Naive B cell (primary cell): Measurements from ENCODE around the gene BAIAP2L1. TPM values are rescaled to one million over a fixed set of nuclear protein-coding genes. Genes with fewer than 3 reads are reported as not detected.
A peak's percentile ranks its signal among the peaks of the same experiment; 100 is the strongest.

Experiments used
- ATAC-seq, 2 donors: fragments of 150-1000 bp; cut with Tn5 transposase; 2 replicates each; pipeline ENCODE4 v1.10.0; 2021; ENCODE audit warnings: low read depth in 2 of 2, mild to moderate bottlenecking in 2 of 2, moderate library complexity in 2 of 2
- DNase-seq: peaks from one replicate; pipeline ENCODE4 v3.0.0; 2022
- H3K27ac Mint-ChIP-seq, 6 donors: one replicate each; pipeline ENCODE4 v1.8.0; 2020 to 2022; ENCODE audit warnings: mild to moderate bottlenecking in 6 of 6, mixed read lengths in 6 of 6, moderate library complexity in 5 of 6, inconsistent platforms in 2 of 6
- H3K27me3 Mint-ChIP-seq, 3 donors: one replicate each; pipeline ENCODE4 v1.8.0; 2021 to 2022; ENCODE audit warnings: mixed read lengths in 3 of 3, mild to moderate bottlenecking in 1 of 3
- H3K36me3 Mint-ChIP-seq, 2 donors: one replicate each; pipeline ENCODE4 v1.8.0; 2020 to 2022; ENCODE audit warnings: mixed read lengths in 2 of 2, inconsistent platforms in 1 of 2, mild to moderate bottlenecking in 1 of 2
- H3K4me1 Mint-ChIP-seq, 3 donors: one replicate each; pipeline ENCODE4 v1.8.0; 2020 to 2022; ENCODE audit warnings: mixed read lengths in 3 of 3, inconsistent platforms in 1 of 3, mild to moderate bottlenecking in 1 of 3, moderate library complexity in 1 of 3
- H3K4me3 Mint-ChIP-seq, 8 donors: one replicate each; pipeline ENCODE4 v1.8.0; 2020 to 2022; ENCODE audit warnings: mild to moderate bottlenecking in 8 of 8, mixed read lengths in 8 of 8, moderate library complexity in 8 of 8, inconsistent platforms in 2 of 8
- H3K9me3 Mint-ChIP-seq, 7 donors: one replicate each; pipeline ENCODE4 v1.8.0; 2020 to 2022; ENCODE audit warnings: mixed read lengths in 7 of 7, mild to moderate bottlenecking in 5 of 7, inconsistent platforms in 2 of 7, moderate library complexity in 1 of 7
- polyA plus RNA-seq, 6 donors: library from polyadenylated mRNA; unstranded; fragments of 300-500 nt; fragmentation: Illumina TruSeq; gene quantifications; one replicate each; pipeline ENCODE4 v1.2.3, GENCODE V29; 2021; ENCODE audit warnings: low read depth in 6 of 6

Gene BAIAP2L1
- polyA plus RNA-seq, 6 donors from 2014 or later = 0.29 to 2.1 (median 1.6) TPM

DNA sequence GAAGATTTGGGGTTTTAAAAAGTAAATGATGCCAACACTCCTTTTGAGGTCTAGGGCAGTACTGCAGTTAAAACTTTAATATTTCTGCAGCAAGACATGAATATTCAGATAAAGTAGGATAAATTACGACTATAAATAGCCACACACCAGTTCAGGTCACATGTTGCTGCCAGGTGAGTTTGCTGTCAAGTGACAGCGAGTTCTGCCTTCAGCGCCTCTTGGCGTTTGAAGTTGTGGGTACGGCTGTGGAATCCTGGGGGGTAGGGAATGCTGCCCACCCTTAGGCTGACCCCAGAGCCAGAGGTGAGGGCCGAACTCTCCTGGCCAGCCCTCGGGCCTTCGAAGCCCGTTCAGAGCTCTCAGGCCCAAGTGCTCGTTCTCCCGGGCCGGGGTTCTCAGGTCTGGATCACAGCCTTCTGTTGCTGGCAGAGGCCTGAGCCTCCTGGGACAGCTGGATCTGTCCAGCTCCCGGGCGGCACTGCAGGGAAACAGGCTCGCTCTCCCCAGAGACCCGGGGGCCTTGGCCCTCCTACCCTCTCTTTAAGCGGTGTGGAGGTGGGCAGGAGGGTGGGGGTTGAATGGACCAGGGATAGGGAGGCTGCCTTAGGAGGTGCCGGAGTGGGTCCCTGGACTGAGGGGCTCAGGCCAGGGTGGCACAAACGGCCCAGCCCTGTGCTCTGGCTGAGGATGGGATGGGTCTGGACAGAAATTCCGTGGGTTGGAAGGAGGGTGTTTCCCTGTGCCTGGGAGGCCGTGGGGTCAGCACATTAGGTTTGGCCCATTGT is 114.0 kb downstream of the BAIAP2L1 start:
- DNase-seq = no peak
- Mint-ChIP-seq H3K36me3 (no peaks in the 10 kb centered on the region), H3K9me3 (no peaks in the 10 kb centered on the region), H3K4me1 (peaks cover 27 to 40% (median 40%) of the 10 kb centered on the region in 3 donors), H3K4me3 (peak overlapping the region in 1 of 8 donors; percentile 9), H3K27me3 (no peaks in the 10 kb centered on the region), H3K27ac (peak overlapping the region in 1 of 6 donors; percentile 69)
- no peak for ATAC-seq

DNA sequence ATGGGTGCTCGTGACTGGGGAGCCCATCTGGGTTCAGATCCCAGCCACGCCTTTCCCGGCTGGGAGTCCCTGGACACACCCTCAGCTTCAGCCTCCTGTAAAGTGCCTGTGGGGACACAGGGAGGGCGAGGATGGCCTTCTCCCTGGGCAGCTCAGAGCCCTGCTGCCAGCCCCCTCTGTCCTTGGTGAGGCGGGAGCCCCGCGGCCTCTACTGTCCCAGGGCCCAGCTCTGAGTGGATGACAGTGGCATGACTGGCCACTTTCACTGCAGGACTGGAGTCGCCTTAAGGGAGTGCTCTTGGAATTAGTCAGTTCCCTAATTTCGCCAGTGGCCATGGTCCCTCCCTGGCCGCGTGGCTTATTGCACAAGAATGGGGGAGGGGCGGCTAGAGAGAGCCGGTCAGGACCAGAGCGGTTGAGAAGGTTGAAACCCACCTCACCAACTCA is 114.8 kb downstream of the BAIAP2L1 start:
- ATAC-seq (no peak), DNase-seq (no peak)
- Mint-ChIP-seq H3K4me1 (peaks cover 27 to 40% (median 40%) of the 10 kb centered on the region in 3 donors), H3K27me3 (no peaks in the 10 kb centered on the region), H3K36me3 (no peaks in the 10 kb centered on the region), H3K9me3 (no peaks in the 10 kb centered on the region), H3K4me3 (peak overlapping the region in 2 of 8 donors; percentile 9 to 47), H3K27ac (no peak overlapping the region)

DNA sequence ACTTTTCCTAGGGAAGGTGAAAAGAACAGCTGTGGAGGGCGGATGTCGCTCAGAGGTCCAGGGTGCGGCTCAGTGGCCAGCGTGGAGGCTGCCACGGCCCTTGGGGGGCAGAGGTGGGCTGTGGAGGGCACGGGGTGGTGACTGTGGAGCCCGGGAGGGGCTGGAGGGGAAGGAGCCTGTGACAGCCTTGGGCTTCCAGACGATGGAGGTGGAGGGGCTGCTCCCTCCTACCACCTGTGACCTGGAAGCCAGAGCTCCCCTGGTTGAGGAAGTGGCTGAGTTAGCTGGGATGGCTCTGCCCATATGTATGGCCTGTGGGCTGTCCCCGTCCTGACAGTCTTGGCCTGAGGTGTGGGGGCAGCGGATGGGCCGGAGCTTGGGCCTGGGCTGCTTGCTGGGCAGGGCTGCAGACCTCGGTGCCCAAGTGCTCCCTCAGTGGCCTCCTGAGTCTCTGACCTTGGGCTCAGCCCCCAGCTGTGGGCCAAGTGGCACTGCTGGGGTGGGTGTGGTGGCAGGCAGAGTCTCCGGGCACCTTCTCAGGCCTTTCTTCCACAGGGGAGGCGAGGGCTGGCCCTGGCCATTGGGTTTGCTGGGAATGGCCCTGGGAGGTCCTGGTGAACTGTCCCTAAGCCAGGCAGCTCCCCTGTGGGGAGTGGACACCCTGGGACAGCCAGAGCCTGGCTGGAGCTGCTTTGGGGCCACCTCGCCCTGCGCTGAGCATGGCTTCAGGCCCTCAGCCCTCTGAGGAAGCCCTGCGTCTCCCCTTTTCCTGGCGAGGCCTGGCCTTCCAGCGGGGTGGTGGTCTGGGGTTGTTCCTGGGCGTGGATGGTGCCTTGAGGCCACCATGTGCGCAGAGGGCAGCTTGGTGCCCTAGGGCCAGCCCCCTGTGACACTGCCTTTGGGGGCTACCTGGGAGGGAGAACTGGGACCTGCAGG is 115.5 kb downstream of the BAIAP2L1 start:
- Mint-ChIP-seq H3K4me1 (peaks cover 27 to 46% (median 40%) of the 10 kb centered on the region in 3 donors), H3K27me3 (no peaks in the 10 kb centered on the region), H3K4me3 (peak overlapping the region in 4 of 8 donors; percentile 57 to 88 (median 71)), H3K27ac (peak overlapping the region in 1 of 6 donors; percentile 54), H3K36me3 (no peaks in the 10 kb centered on the region), H3K9me3 (no peaks in the 10 kb centered on the region)
- ATAC-seq (no peak), DNase-seq (no peak)

DNA sequence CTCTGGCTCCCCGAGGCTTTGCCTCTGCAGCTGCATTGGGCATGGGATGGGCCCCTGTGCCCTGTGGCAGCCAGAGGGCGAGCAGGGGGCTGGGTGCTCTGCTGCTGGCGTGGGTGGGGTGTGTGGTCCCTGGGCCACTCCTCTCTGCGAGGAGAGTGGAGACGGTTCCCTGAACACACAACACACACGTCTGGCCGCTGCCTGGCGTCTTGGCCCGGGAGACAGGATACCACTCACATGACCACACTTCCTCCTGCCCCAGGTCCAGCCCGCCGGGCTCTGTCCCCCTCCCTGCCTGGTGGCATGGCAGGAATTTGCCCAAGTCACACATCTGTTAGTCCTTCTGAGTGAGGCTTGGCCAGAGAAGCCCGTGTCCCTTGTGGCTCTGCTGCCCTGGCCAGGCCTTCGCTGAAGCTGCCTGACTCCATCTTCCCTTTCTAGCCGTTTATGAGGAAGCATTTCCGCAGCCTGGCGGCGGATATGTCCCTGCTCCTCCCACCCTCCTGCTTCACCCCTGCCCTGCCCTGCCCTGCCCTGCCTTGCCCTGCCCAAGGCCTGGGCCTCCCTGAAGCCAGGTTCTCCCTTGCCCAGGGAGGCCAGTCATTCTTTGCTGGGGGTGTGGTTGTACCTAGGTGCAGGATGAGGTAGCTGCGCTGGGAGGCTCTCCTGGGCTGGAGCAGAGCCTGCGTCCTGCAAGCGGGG is 116.4 kb downstream of the BAIAP2L1 start:
- peak overlapping the region in 4 of 6 donors; percentile 52 to 80 (median 66) for H3K27ac Mint-ChIP-seq
- H3K27me3 Mint-ChIP-seq = no peaks in the 10 kb centered on the region
- peak overlapping the region; percentile 17 to 88 (median 58) for H3K4me3 Mint-ChIP-seq
- H3K36me3 Mint-ChIP-seq = no peaks in the 10 kb centered on the region
- peaks cover 27 to 47% (median 40%) of the 10 kb centered on the region in 3 donors for H3K4me1 Mint-ChIP-seq
- DNase-seq (no peak), ATAC-seq (no peak)
- no peaks in the 10 kb centered on the region for H3K9me3 Mint-ChIP-seq

DNA sequence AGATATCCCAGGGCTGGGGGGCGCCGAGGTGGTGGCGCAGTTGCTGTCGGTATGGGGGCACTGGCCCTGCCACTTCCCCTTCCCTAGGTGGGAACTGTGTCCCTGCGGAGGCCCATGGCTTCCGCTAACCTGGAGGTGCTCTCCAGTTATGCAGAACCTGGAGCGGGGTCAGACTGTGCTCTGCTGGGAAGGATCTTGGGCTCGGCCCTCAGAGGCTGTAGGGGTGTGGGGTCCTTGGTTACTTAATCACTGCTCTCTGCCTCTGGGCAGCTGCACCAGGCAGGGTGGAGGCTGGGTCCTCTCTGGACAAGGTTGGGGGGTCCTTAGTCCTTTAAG is 117.0 kb downstream of the BAIAP2L1 start:
- no peaks in the 10 kb centered on the region for H3K27me3 Mint-ChIP-seq
- no peak overlapping the region for H3K27ac Mint-ChIP-seq
- no peaks in the 10 kb centered on the region for H3K36me3 Mint-ChIP-seq
- ATAC-seq (no peak), DNase-seq (no peak)
- peaks cover 29 to 47% (median 40%) of the 10 kb centered on the region in 3 donors for H3K4me1 Mint-ChIP-seq
- peak overlapping the region in 6 of 8 donors; percentile 17 to 83 (median 40) for H3K4me3 Mint-ChIP-seq
- no peaks in the 10 kb centered on the region for H3K9me3 Mint-ChIP-seq

DNA sequence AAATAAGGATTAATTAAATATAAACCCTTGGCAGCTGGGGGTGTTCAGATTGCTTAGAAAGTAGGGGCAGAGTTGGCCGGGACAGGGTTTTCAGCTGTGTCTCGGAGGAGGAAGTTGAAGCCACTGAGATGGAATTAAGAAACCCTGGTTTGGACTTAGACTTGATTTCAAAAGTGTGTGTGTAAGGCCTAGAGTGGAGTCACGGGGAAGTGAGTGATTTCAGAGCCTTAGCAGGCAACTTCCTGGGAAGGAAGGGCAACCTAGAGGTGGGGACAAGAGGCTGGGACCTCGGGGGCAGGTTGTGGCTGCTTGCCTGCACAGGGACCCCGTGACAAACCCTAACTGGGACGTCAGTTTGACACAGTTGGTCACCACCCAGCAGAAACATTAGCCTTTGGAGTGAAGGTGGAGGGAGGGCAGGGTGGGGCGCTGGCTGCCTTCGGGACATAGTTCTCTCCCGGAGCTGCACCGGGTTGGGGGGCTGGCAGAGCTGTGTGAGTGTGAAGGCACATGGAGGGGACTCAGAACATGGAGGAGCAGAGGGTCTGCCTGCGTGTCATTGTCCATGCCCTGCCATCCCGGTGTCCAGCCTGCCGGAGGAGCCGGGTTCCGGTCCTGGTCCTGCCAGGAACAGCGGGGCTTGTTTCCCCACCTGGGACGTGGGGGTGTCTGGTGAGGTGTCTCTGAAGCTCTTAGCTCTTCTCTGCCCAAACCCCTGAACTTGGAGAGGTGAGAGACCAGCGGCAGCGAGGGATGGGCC is 117.6 kb downstream of the BAIAP2L1 start:
- Mint-ChIP-seq H3K4me1 (peaks cover 31 to 43% (median 40%) of the 10 kb centered on the region in 3 donors), H3K9me3 (no peaks in the 10 kb centered on the region), H3K4me3 (peak overlapping the region; percentile 79 to 93 (median 89)), H3K36me3 (no peaks in the 10 kb centered on the region), H3K27ac (peak overlapping the region in 5 of 6 donors; percentile 73 to 94 (median 90)), H3K27me3 (no peaks in the 10 kb centered on the region)
- no peak for ATAC-seq
- no peak for DNase-seq

DNA sequence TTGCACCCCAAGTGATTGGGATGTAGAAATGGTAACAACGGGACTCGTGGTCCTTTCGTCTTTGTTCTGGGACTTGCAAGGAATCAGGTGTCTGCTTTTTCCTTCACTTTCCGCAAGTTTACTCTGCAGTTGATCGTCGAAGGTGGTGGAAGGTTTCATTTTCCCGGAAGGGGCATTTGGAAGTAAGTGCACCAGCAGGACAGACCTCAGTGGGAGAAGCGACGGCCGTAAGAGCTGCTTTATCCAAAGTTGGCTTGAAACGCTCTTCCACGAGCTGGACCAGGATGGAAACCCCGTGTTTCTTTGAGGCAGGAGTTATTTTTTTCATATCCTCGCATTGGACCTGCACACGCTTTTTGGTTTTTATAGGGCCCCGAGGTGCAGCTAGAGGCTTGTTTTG is 118.2 kb downstream of the BAIAP2L1 start:
- Mint-ChIP-seq H3K27ac (peak overlapping the region; percentile 84 to 94 (median 89)), H3K27me3 (no peaks in the 10 kb centered on the region), H3K4me3 (peak overlapping the region; percentile 79 to 93 (median 89)), H3K4me1 (peaks cover 31 to 42% (median 39%) of the 10 kb centered on the region in 3 donors), H3K36me3 (no peaks in the 10 kb centered on the region), H3K9me3 (no peaks in the 10 kb centered on the region)
- no peak for DNase-seq
- no peak for ATAC-seq

DNA sequence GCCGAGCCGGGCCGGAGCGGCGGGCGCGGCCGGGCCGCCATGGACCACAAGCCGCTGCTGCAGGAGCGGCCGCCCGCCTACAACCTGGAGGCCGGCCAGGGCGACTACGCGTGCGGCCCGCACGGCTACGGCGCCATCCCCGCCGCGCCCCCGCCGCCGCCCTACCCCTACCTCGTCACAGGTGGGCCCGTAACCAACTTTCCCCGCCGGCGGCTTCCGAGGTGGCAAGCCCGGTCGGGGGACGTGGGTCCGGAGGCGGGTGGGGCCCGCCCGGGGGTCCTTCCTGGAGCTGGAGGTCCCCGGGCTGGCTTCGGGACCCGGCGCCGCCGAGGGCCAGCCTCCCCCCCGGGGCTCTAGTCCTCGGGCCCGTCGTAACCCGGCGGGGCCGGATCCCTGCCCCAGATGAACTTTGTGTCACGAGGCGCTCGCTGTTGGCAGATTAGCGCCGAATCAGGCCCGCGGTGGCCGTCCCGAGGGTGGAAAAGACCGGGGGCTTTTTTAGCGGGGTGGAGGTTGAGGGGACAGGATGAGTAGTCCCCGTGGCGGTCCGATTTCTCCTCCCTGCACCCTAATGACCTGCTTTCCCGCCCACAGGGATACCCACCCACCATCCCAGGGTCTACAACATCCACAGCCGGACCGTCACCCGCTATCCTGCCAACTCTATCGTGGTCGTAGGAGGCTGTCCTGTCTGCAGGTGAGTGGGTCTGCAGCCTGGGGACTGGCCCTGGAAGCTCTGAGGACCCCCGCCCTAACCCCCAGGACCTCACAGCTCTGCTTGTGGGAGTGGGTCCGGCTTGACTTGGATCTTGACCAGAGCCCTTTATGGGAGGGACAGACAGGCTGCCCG is 118.9 kb downstream of the BAIAP2L1 start:
- no peak for DNase-seq
- Mint-ChIP-seq H3K27me3 (no peaks in the 10 kb centered on the region), H3K9me3 (no peaks in the 10 kb centered on the region), H3K4me3 (peak overlapping the region; percentile 79 to 93 (median 89)), H3K36me3 (no peaks in the 10 kb centered on the region), H3K27ac (peak overlapping the region; percentile 59 to 94 (median 86)), H3K4me1 (peaks cover 31 to 40% (median 32%) of the 10 kb centered on the region in 3 donors)
- peak; percentile 34 to 36 for ATAC-seq

DNA sequence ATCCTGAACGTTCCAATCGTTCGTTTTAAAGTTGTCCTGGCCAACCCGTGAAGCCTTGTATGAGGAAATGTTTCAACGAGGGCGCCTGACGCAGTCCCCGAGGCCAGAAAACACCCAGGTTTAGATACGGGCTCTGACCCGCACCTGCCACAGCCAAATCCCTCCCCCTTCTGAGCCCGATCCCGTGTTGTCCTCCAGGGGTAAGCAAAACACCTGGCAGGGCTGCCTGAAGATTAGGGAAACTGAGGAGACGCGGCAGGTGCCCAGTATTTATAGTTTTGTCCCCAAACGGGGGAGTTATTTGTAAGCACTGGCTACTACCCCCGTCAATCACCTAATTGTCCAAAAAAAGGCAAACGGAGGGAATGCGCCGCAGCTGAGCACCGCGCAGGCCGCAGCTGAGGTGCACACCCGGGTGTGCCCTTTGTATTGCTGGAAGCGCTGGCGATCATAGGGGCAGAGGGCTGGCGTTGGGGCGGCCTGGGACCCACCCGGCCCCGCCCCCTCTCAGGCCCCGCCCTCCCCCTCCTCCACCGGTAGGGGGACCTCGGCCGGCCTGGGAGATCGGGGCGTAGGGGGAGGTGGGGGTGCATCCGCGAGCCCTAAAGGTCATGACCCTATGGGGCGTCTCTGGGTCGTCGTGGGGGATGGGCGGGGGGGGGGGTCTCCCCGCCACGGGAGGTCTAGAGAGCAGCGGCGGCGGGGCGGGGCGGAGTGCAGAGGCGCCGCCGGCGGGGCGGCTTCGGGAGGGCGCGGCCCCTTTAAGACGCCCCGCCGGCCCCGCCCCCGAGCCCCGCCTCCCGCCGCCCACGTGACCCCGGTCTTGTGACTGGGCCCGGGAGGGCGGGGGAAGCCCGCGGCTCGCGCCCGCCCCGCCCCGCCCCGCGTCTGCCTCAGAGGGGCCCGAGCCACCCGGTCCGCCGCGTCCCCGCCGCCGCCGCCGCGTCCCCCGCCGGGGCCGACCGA is 119.8 kb downstream of the BAIAP2L1 start, which contains the start of gene BRI3:
TSS of gene BRI3 (plus strand) at position 896 of the 966 bp plus-strand sequence. CDS start 110 bp downstream, outside the sequence.
- H3K27ac Mint-ChIP-seq = peak within 1 kb of the TSS; percentile 93 to 97 (median 95)
- DNase-seq (peak; percentile 84), ATAC-seq (peak; percentile 75 to 77)
- no peaks in the 10 kb centered on the region for H3K27me3 Mint-ChIP-seq
- H3K9me3 Mint-ChIP-seq = no peaks in the 10 kb centered on the region
- peak within 1 kb of the TSS; percentile 86 to 94 (median 92) for H3K4me3 Mint-ChIP-seq
- peaks cover 31 to 39% (median 31%) of the 10 kb centered on the region in 3 donors for H3K4me1 Mint-ChIP-seq
- no peaks in the 10 kb centered on the region for H3K36me3 Mint-ChIP-seq

DNA sequence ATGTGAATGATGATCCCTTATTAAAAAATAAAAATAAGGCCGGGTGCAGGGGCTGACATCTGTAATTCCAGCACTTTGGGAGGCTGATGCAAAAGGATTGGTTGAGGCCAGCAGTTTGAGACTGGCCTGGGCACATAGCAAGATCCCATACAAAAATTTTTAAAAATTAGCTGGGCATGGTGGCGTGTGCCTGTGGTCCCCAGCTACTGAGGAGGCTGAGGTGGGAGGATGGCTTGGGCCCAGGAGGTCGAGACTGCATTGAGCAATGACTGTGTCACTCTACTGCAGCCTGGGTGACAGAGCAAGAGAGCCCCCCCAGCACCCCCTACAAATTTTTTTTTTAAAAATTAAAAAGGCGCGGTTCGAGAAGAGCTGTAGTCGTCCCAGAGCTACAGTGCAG is 120.6 kb downstream of the BAIAP2L1 start:
- H3K27ac Mint-ChIP-seq = peak overlapping the region; percentile 89 to 97 (median 95)
- H3K4me1 Mint-ChIP-seq = peaks cover 31 to 39% (median 31%) of the 10 kb centered on the region in 3 donors
- ATAC-seq (no peak), DNase-seq (no peak)
- no peaks in the 10 kb centered on the region for H3K36me3 Mint-ChIP-seq
- peak overlapping the region; percentile 83 to 94 (median 92) for H3K4me3 Mint-ChIP-seq
- H3K9me3 Mint-ChIP-seq = no peaks in the 10 kb centered on the region
- no peaks in the 10 kb centered on the region for H3K27me3 Mint-ChIP-seq

DNA sequence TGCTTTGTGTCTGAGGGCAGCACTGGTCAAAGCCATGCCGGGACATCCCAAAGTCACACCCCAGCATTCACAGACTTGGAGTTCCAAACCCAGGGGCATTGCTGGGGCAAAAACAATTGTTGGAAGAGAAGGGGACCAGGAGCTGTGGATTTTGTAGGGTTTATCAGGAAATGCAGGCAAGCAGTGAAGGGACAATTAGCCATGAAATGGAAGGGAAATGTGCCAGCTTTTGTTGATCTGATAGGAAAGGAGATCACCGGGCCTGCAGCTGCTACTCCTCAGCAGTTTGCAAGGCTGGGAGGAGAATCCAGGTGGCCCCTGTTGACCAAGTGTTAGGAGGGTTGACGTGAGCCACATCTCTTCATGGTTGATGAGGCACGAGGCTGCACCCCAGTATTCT is 122.0 kb downstream of the BAIAP2L1 start:
- Mint-ChIP-seq H3K4me1 (peaks cover 20 to 28% (median 20%) of the 10 kb centered on the region in 3 donors), H3K4me3 (peak overlapping the region in 4 of 8 donors; percentile 40 to 61 (median 49)), H3K27me3 (no peaks in the 10 kb centered on the region), H3K27ac (no peak overlapping the region), H3K9me3 (no peaks in the 10 kb centered on the region), H3K36me3 (no peaks in the 10 kb centered on the region)
- ATAC-seq (no peak), DNase-seq (no peak)
